Stomach (tissue), 4 donors: ENCODE data around the gene SMIM38.

ENCODE experiments used
- CTCF ChIP-seq, 7 experiments: fragments of 450-650 bp in 4 of 7; fragments of 200-600 bp in 3 of 7; sonication (generic) in 3 of 7; IDR thresholded peaks; one replicate each; pipeline ENCODE4 v1.5.1; 2016 to 2019; ENCODE audit warnings: antibody characterized with exemption in 7 of 7, control low read depth in 2 of 7, mild to moderate bottlenecking in 1 of 7
- POLR2A ChIP-seq, 4 donors: fragments of 450-650 bp; IDR thresholded peaks; one replicate each; pipeline ENCODE4 v1.6.1; 2016; ENCODE audit warnings: antibody characterized with exemption in 4 of 4, control low read depth in 2 of 4, mild to moderate bottlenecking in 1 of 4, moderate library complexity in 1 of 4
- POLR2AphosphoS5 ChIP-seq, 3 donors: sonication (generic); formaldehyde crosslinking; IDR thresholded peaks; one replicate each; pipeline ENCODE4 v1.6.1; 2016; ENCODE audit warnings: antibody characterized with exemption in 3 of 3

- TF ChIP-seq POLR2AphosphoS5 (IDR thresholded peaks at IDR 0.05) (no peak), POLR2A (IDR thresholded peaks at IDR 0.05) (no peak), CTCF (IDR thresholded peaks at IDR 0.05) (no peak)
These were observed 15.9 kb downstream of the SMIM38 start for GRCh38 chr11:69171476-69172240.
